H1 (cell line): ENCODE measurements around the gene DLG1. TPM values are rescaled to one million over a fixed set of nuclear protein-coding genes. Genes with fewer than 3 reads are reported as not detected.

Experiments used
- CTCF ChIA-PET: fragments of 300-600 bp; sonication (Branson Sonifier 250); formaldehyde crosslinking; loops from one replicate; lab custom pipeline; 2021; ENCODE audit not compliant: partially characterized antibody; lab: Charles Lee
- POLR2A ChIA-PET: fragments of 300-600 bp; sonication (Branson Sonifier 250); formaldehyde crosslinking; loops from one replicate; lab custom pipeline; 2021; ENCODE audit warnings: inconsistent platforms; ENCODE audit not compliant: partially characterized antibody; lab: Charles Lee
- DNase-seq, 2 experiments: peaks; one replicate each; pipeline versions ENCODE4 v3.0.0 to v3.0.0-alpha.2; 2010 to 2022; ENCODE audit warnings: low spot score in 2 of 2, low read depth in 1 of 2, mixed read lengths in 1 of 2
- FAIRE-seq: peaks from 2 replicates; lab custom pipeline; 2011; peaks lifted over from hg19 to GRCh38; lab: Jason Lieb, UNC
- H2AFZ ChIP-seq: 2 replicates; pipeline ENCODE4 v1.8.1; 2012; ENCODE audit warnings: low read length, inconsistent platforms
- H2AK5ac ChIP-seq: 2 replicates; pipeline ENCODE4 v1.6.1; 2013; ENCODE audit warnings: low read depth, low read length
- H2BK120ac ChIP-seq: replicated peaks from 2 replicates; pipeline ENCODE3; 2013; ENCODE audit warnings: low read depth, low read length, inconsistent platforms
- H2BK12ac ChIP-seq: 2 replicates; pipeline ENCODE4 v1.6.1; 2013; ENCODE audit warnings: low read depth, low read length
- H2BK15ac ChIP-seq: 2 replicates; pipeline ENCODE4 v1.6.1; 2013; ENCODE audit warnings: low read length
- H2BK20ac ChIP-seq: 2 replicates; pipeline ENCODE4 v1.6.1; 2013; ENCODE audit warnings: low read length
- H2BK5ac ChIP-seq: 2 replicates; pipeline ENCODE4 v1.6.1; 2013; ENCODE audit warnings: low read depth, low read length
- H3K14ac ChIP-seq: 2 replicates; pipeline ENCODE4 v1.6.1; 2013; ENCODE audit warnings: inconsistent platforms; ENCODE audit not compliant: insufficient read length
- H3K18ac ChIP-seq: 2 replicates; pipeline ENCODE4 v1.6.1; 2013; ENCODE audit warnings: low read length; ENCODE audit errors: extremely low read depth
- H3K23ac ChIP-seq: 2 replicates; pipeline ENCODE4 v1.6.1; 2013; ENCODE audit warnings: inconsistent platforms; ENCODE audit not compliant: insufficient read length
- H3K23me2 ChIP-seq: 2 replicates; pipeline ENCODE4 v1.6.1; 2013; ENCODE audit warnings: low read depth, low read length
- H3K27ac ChIP-seq: 2 replicates; pipeline ENCODE4 v1.6.1; 2011; ENCODE audit warnings: low read depth, low read length, inconsistent platforms
- H3K27me3 ChIP-seq, 4 experiments: replicated peaks in 1 of 4; 1 replicate in 1 of 4; 2 replicates in 3 of 4; pipeline versions ENCODE4 v1.6.1 to v1.8.1; 2011 to 2013; ENCODE audit warnings: low read length in 3 of 4, mild to moderate bottlenecking in 3 of 4, inconsistent platforms in 2 of 4, mixed read lengths in 2 of 4, moderate library complexity in 1 of 4; ENCODE audit not compliant: control insufficient read depth in 3 of 4, insufficient read depth in 3 of 4; ENCODE audit errors: extremely low read depth in 1 of 4
- H3K36me3 ChIP-seq, 4 experiments: 2 replicates each; pipeline versions ENCODE4 v1.6.1 to v1.8.1; 2011 to 2013; ENCODE audit warnings: mild to moderate bottlenecking in 4 of 4, low read length in 3 of 4, moderate library complexity in 2 of 4, control low read depth in 1 of 4, inconsistent platforms in 1 of 4; ENCODE audit not compliant: insufficient read depth in 4 of 4, control insufficient read depth in 2 of 4
- H3K4ac ChIP-seq: replicated peaks from 2 replicates; pipeline ENCODE3; 2013; ENCODE audit warnings: low read length, low read depth, mixed read lengths, inconsistent platforms; ENCODE audit not compliant: insufficient read length
- H3K4me1 ChIP-seq, 4 experiments: replicated peaks in 1 of 4; 1 replicate in 1 of 4; 2 replicates in 3 of 4; pipeline versions ENCODE4 v1.6.1 to v1.8.1; 2011 to 2013; ENCODE audit warnings: low read length in 3 of 4, inconsistent platforms in 2 of 4, mixed read lengths in 1 of 4; ENCODE audit not compliant: insufficient read depth in 4 of 4, control insufficient read depth in 3 of 4
- H3K4me2 ChIP-seq, 2 experiments: 2 replicates each; pipeline versions ENCODE4 v1.6.1 to v1.8.1; 2011 to 2013; ENCODE audit warnings: low read depth in 2 of 2, low read length in 2 of 2, control low read depth in 1 of 2, inconsistent platforms in 1 of 2, mild to moderate bottlenecking in 1 of 2; ENCODE audit not compliant: insufficient read depth in 1 of 2
- H3K4me3 ChIP-seq, 4 experiments: fragments of 200-600, 300-600 bp in 1 of 4; sonication (generic), shearing (Covaris generic), sonication (Bioruptor Twin) in 1 of 4; 2 replicates each; pipeline versions ENCODE4 v1.5.1 to v1.8.1; 2011 to 2016; ENCODE audit warnings: low read length in 4 of 4, low read depth in 3 of 4, control low read depth in 2 of 4, inconsistent platforms in 2 of 4, mild to moderate bottlenecking in 2 of 4, mixed read lengths in 1 of 4, moderate library complexity in 1 of 4; ENCODE audit not compliant: insufficient read depth in 2 of 4; ENCODE audit errors: extremely low read depth in 1 of 4
- H3K56ac ChIP-seq: replicated peaks from 2 replicates; pipeline ENCODE3; 2013; ENCODE audit warnings: low read depth, mild to moderate bottlenecking, mixed read lengths, low read length, inconsistent platforms; ENCODE audit not compliant: insufficient read length
- H3K79me1 ChIP-seq: 2 replicates; pipeline ENCODE4 v1.6.1; 2013; ENCODE audit warnings: low read depth, low read length, control low read depth
- H3K79me2 ChIP-seq, 2 experiments: 2 replicates each; pipeline versions ENCODE4 v1.6.1 to v1.8.1; 2012 to 2013; ENCODE audit warnings: low read length in 2 of 2, mild to moderate bottlenecking in 2 of 2, inconsistent platforms in 1 of 2; ENCODE audit not compliant: insufficient read depth in 2 of 2, control insufficient read depth in 1 of 2
- H3K9ac ChIP-seq, 4 experiments: replicated peaks in 1 of 4; 1 replicate in 1 of 4; 2 replicates in 3 of 4; pipeline versions ENCODE4 v1.6.1 to v1.8.1; 2011 to 2013; ENCODE audit warnings: low read depth in 3 of 4, low read length in 3 of 4, control low read depth in 2 of 4, mild to moderate bottlenecking in 2 of 4, moderate library complexity in 2 of 4, inconsistent platforms in 1 of 4; ENCODE audit errors: extremely low read depth in 1 of 4
- H3K9me3 ChIP-seq, 2 experiments: 2 replicates each; pipeline versions ENCODE4 v1.6.1 to v1.8.1; 2012 to 2013; ENCODE audit warnings: mild to moderate bottlenecking in 2 of 2, moderate library complexity in 2 of 2, control low read depth in 1 of 2, inconsistent platforms in 1 of 2, low read depth in 1 of 2, low read length in 1 of 2, mixed read lengths in 1 of 2; ENCODE audit not compliant: insufficient read depth in 2 of 2
- H4K20me1 ChIP-seq, 2 experiments: replicated peaks in 1 of 2; 2 replicates each; pipeline versions ENCODE3 to v1.8.1; 2011 to 2013; ENCODE audit warnings: inconsistent platforms in 2 of 2, low read length in 2 of 2, mild to moderate bottlenecking in 1 of 2; ENCODE audit not compliant: insufficient read depth in 2 of 2, control insufficient read depth in 1 of 2
- H4K5ac ChIP-seq: 2 replicates; pipeline ENCODE4 v1.6.1; 2013; ENCODE audit warnings: low read length, low read depth, mixed read lengths, inconsistent platforms; ENCODE audit not compliant: insufficient read length
- H4K8ac ChIP-seq: 2 replicates; pipeline ENCODE4 v1.8.0; 2013; ENCODE audit warnings: mild to moderate bottlenecking, moderate library complexity, low read length, inconsistent platforms; ENCODE audit not compliant: insufficient read depth; ENCODE audit errors: extremely low read depth
- H4K91ac ChIP-seq: replicated peaks from 2 replicates; pipeline ENCODE3; 2013; ENCODE audit warnings: low read length, mixed read lengths, inconsistent platforms; ENCODE audit not compliant: insufficient read length
- ASH2L ChIP-seq: fragments of 200-600, 300-600 bp; sonication (generic); IDR thresholded peaks from one replicate; pipeline ENCODE4 v1.7.1; 2017; ENCODE audit warnings: low read length
- BCL11A ChIP-seq, 2 experiments: IDR thresholded peaks; one replicate each; pipeline ENCODE4 v1.6.1; 2011; ENCODE audit warnings: low read depth in 2 of 2, low read length in 2 of 2, mild to moderate bottlenecking in 2 of 2
- NANOG ChIP-seq: IDR thresholded peaks from 2 replicates; pipeline ENCODE4 v1.6.1; 2011; ENCODE audit warnings: low read length, low read depth, mild to moderate bottlenecking, inconsistent platforms; ENCODE audit not compliant: insufficient read depth, poor library complexity, severe bottlenecking
- WGBS, 2 experiments: shearing (Covaris generic) in 1 of 2; methylation state at CpG; one replicate each; pipeline versions ENCODE4 v1.1.6 to v1.1.7; 2013 to 2015; ENCODE audit warnings: low lambda C conversion rate in 2 of 2, mixed read lengths in 2 of 2, inconsistent platforms in 1 of 2, low coverage in 1 of 2, missing lambda C conversion rate in 1 of 2; ENCODE audit not compliant: insufficient replicate concordance in 2 of 2, insufficient coverage in 1 of 2, insufficient read length in 1 of 2; ENCODE audit errors: extremely low coverage in 1 of 2, missing lambda C conversion rate in 1 of 2; 5-methylcytosine and 5-hydroxymethylcytosine counted together
- polyA plus RNA-seq, 7 experiments: library from polyadenylated mRNA; depleted of rRNA in 3 of 7; stranded (reverse) in 5 of 7; unstranded in 2 of 7; fragments of >200 nt in 5 of 7; fragments of 200-250 nt in 2 of 7; gene quantifications; 1 replicate in 5 of 7; 2 replicates in 1 of 7; 4 replicates in 1 of 7; pipeline versions ENCODE4 v1.2.1 to v1.2.3, GENCODE V29; 2011 to 2013; ENCODE audit warnings: missing spikeins in 2 of 7, mixed read lengths in 2 of 7
- total RNA-seq: library from RNA; stranded (reverse); fragmentation: NEBNext Ultra II Directional; extraction: Animal tissue kit (Norgen Biotek cat#: 25700); gene quantifications from 2 replicates; pipeline ENCODE4 v1.2.1, GENCODE V29; 2021

DLG1 gene
- total and polyA plus RNA-seq, 2 of the 8 experiments (the other 6 are each of a cell fraction or from before 2014, with no cell fraction given): 13.4 to 78.8 TPM

DNA sequence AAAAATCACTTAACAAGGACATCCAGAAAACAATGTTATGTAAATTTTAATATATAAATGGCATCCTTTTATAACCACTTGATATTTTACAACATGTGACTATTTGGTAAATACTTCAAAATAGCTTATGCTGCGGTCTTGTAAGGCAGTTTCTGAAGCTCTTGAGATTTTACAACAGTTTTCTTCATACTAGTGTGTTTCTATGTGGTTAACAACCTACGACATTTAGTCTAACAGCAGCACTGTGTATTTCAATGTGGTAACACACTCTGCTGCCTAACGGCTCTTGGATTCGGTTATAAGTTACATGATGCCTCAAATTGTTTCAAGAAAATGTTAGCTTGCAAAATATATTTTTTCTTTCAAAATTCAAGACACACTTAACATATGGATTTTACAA lies 255.9 kb downstream of the DLG1 start:
- no peaks in the 10 kb centered on the region for H3K79me1 ChIP-seq
- no peak for FAIRE-seq
- H2BK20ac ChIP-seq: no peak overlapping the region
- H3K18ac ChIP-seq: no peak overlapping the region
- no peak overlapping the region for H4K91ac ChIP-seq
- H3K4me2 ChIP-seq: no peak overlapping the region
- H3K14ac ChIP-seq: no peak overlapping the region
- H3K79me2 ChIP-seq: no peaks in the 10 kb centered on the region
- DNase-seq: no peak
- H3K9ac ChIP-seq: no peak overlapping the region
- H3K4me1 ChIP-seq: no peaks in the 10 kb centered on the region
- no peak overlapping the region for H2BK15ac ChIP-seq
- H3K23ac ChIP-seq: no peak overlapping the region
- no peak overlapping the region for H2AK5ac ChIP-seq
- no peaks in the 10 kb centered on the region for H3K23me2 ChIP-seq
- H3K27me3 ChIP-seq: no peaks in the 10 kb centered on the region
- no peak overlapping the region for H4K8ac ChIP-seq
- H4K20me1 ChIP-seq: no peaks in the 10 kb centered on the region
- ChIA-PET CTCF (interaction anchor here (1.7 to 2.4 kb wide), 2 partner anchors 13 to 25 kb away, joined by 4 to 15 read pairs; partner anchors contain the start of gene MELTF), POLR2A (interaction anchor here (1.8 kb wide), 1 partner anchor 12 kb away, joined by 3 read pairs; no protein-coding TSS in a partner anchor)
- no peak overlapping the region for H3K56ac ChIP-seq
- H2BK5ac ChIP-seq: no peak overlapping the region
- no peak overlapping the region for H3K4me3 ChIP-seq
- no peak overlapping the region for H3K4ac ChIP-seq
- H2BK120ac ChIP-seq: no peak overlapping the region
- H4K5ac ChIP-seq: no peak overlapping the region
- no peak overlapping the region for H2AFZ ChIP-seq
- peaks cover 0 to 16% (median 5%) of the 10 kb centered on the region in 4 experiments; a peak in 4 of 8 replicates for H3K36me3 ChIP-seq
- WGBS, 2 experiments: 95% methylated on average over 4 of the region's 4 CpGs; no CpG with 5 or more reads in 1 of the 2 experiments
- TF ChIP-seq BCL11A (IDR thresholded peaks at IDR 0.05; ENCODE audit: low read depth in 2 of 2, low read length in 2 of 2): no peak
- no peak for TF ChIP-seq NANOG
- no peak for TF ChIP-seq ASH2L
- no peak overlapping the region for H3K27ac ChIP-seq
- H2BK12ac ChIP-seq: no peak overlapping the region
- no peaks in the 10 kb centered on the region for H3K9me3 ChIP-seq
